ENCODE data around the gene ANKRD44.

DNA sequence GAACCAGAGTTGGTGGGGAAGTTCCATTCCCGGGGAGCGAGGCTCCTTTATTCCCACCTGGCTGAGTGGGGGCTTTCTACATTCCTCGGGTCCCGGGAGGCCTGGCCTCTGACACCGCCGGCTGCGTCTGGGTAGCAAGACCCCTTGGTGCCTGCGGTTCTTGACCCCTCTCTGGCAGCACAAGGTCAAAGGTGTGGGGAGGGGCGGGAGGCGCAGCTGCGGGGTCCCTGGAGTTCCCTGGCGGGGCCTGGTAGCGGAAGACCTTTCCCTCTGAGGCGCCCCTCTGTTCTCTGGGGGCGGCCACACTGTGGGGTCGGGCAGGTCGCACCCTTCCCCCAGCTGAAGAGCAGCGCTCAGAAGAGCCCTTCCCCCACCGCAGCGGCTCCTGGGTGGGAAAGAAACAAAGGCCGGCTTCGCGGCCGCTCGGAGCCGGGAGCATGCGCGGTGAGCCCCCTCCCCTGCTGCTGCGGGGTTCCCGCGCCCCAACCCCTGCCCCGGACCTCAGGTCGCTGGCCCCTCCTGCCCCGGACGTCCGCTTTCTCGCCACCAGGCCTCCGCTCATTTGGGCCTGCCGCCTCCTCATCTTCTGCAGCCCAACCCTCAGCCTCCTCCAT, 146.3 kb downstream of the ANKRD44 start:
- TF ChIP-seq, protein P1, sequence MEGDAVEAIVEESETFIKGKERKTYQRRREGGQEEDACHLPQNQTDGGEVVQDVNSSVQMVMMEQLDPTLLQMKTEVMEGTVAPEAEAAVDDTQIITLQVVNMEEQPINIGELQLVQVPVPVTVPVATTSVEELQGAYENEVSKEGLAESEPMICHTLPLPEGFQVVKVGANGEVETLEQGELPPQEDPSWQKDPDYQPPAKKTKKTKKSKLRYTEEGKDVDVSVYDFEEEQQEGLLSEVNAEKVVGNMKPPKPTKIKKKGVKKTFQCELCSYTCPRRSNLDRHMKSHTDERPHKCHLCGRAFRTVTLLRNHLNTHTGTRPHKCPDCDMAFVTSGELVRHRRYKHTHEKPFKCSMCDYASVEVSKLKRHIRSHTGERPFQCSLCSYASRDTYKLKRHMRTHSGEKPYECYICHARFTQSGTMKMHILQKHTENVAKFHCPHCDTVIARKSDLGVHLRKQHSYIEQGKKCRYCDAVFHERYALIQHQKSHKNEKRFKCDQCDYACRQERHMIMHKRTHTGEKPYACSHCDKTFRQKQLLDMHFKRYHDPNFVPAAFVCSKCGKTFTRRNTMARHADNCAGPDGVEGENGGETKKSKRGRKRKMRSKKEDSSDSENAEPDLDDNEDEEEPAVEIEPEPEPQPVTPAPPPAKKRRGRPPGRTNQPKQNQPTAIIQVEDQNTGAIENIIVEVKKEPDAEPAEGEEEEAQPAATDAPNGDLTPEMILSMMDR (IDR thresholded peaks at IDR 0.05) = no peak
- no peak for TF ChIP-seq POLR2A (IDR thresholded peaks at IDR 0.05)
